ENCODE measurements around the gene CYYR1. TPM values are rescaled to one million over a fixed set of nuclear protein-coding genes. Genes with fewer than 3 reads are reported as not detected.

Gene CYYR1
- total RNA-seq, 1 donor from 2014 or later: 88.6 TPM

GRCh38 chr21:26433386-26433785 lies 139.7 kb downstream of the CYYR1 start:
- Mint-ChIP-seq H3K36me3 (ENCODE audit: low read depth, unreplicated experiment) (no peaks in the 10 kb centered on the region), H3K4me3 (ENCODE audit: unreplicated experiment) (no peak overlapping the region), H3K4me1 (ENCODE audit: unreplicated experiment) (no peaks in the 10 kb centered on the region), H3K27ac (ENCODE audit: unreplicated experiment) (no peak overlapping the region), H3K27me3 (ENCODE audit: unreplicated experiment) (no peaks in the 10 kb centered on the region), H3K9me3 (ENCODE audit: unreplicated experiment) (no peaks in the 10 kb centered on the region)
- DNase-seq (ENCODE audit: low spot score): no peak
- TF ChIP-seq CTCF (IDR thresholded peaks at IDR 0.05; ENCODE audit: unreplicated experiment): no peak

DNA sequence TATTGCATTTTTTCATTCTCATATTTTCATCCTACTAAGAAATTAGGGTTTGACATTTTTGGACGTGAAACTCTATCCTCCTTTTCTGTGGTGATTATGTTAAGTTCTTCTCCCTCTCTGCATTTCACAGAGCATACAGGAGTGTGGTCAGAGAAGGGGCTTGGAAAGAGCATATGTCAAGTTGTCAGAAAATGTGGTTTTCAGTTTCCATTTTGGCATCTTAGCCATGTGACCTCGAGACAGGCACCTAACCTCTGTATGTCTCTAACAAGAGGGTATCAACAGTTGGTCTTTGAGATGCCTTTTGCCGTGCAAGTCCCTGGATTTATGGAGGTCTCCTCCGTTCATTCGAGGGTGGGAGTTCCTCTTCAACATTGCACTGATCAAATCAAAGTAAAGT lies 140.7 kb downstream of the CYYR1 start:
- H3K36me3 Mint-ChIP-seq (ENCODE audit: low read depth, unreplicated experiment): no peaks in the 10 kb centered on the region
- no peak for TF ChIP-seq CTCF (IDR thresholded peaks at IDR 0.05; ENCODE audit: unreplicated experiment)
- no peaks in the 10 kb centered on the region for H3K9me3 Mint-ChIP-seq (ENCODE audit: unreplicated experiment)
- no peak for DNase-seq (ENCODE audit: low spot score)
- no peak overlapping the region for H3K4me3 Mint-ChIP-seq (ENCODE audit: unreplicated experiment)
- no peak overlapping the region for H3K27ac Mint-ChIP-seq (ENCODE audit: unreplicated experiment)
- H3K4me1 Mint-ChIP-seq (ENCODE audit: unreplicated experiment): no peaks in the 10 kb centered on the region
- no peaks in the 10 kb centered on the region for H3K27me3 Mint-ChIP-seq (ENCODE audit: unreplicated experiment)

DNA sequence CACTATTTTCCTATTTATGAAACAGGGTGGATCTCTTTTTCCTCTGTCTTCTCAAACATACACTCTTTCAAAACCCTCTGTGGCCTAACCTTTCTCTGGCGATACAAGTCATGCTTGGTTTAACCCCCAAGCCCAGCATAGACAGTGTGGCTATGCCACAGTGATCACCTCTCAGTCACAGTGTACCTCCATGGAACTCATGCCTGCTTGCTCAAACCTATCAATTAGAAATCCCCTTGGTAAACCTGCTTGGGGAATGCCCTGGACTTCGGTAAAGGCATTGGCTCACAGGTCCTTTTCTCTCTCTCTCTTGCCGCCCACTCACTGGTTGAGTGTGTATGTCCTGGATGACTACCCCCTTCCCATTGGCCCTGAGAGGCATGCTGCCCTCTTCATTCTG lies 147.5 kb downstream of the CYYR1 start:
- Mint-ChIP-seq H3K4me3 (ENCODE audit: unreplicated experiment) (no peak overlapping the region), H3K27ac (ENCODE audit: unreplicated experiment) (no peak overlapping the region)
- no peak for TF ChIP-seq CTCF (IDR thresholded peaks at IDR 0.05; ENCODE audit: unreplicated experiment)

DNA sequence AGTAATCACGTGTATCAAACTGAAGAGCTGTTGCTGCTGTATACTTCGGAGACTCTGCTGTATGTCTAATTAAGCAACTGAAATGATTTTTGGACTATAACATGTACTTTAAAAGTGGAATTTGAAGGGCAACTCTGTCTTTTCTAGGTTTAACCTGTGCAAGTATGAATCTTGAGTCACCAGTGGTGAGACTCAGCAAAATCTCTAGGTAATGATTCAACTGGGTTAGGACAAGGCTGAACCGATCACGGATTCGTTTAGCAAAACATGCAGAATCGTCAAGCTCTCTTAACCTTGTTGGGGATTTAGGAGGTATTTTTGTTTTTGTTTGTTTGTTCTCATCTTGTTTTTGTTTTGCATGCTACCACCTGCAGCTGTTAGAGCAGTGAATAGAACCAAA lies 149.6 kb downstream of the CYYR1 start:
- no peak for TF ChIP-seq CTCF (IDR thresholded peaks at IDR 0.05; ENCODE audit: unreplicated experiment)
- no peaks in the 10 kb centered on the region for H3K4me1 Mint-ChIP-seq (ENCODE audit: unreplicated experiment)
- no peak for DNase-seq (ENCODE audit: low spot score)
- H3K4me3 Mint-ChIP-seq (ENCODE audit: unreplicated experiment): no peak overlapping the region
- no peaks in the 10 kb centered on the region for H3K36me3 Mint-ChIP-seq (ENCODE audit: low read depth, unreplicated experiment)
- no peaks in the 10 kb centered on the region for H3K9me3 Mint-ChIP-seq (ENCODE audit: unreplicated experiment)
- peaks cover 1% of the 10 kb centered on the region for H3K27me3 Mint-ChIP-seq (ENCODE audit: unreplicated experiment)
- H3K27ac Mint-ChIP-seq (ENCODE audit: unreplicated experiment): no peak overlapping the region

More for the DNA sequence above, 147.5 kb downstream of the CYYR1 start:
- Mint-ChIP-seq H3K27me3 (ENCODE audit: unreplicated experiment) (no peaks in the 10 kb centered on the region), H3K4me1 (ENCODE audit: unreplicated experiment) (no peaks in the 10 kb centered on the region), H3K9me3 (ENCODE audit: unreplicated experiment) (no peaks in the 10 kb centered on the region), H3K36me3 (ENCODE audit: low read depth, unreplicated experiment) (no peaks in the 10 kb centered on the region)
- no peak for DNase-seq (ENCODE audit: low spot score)

DNA sequence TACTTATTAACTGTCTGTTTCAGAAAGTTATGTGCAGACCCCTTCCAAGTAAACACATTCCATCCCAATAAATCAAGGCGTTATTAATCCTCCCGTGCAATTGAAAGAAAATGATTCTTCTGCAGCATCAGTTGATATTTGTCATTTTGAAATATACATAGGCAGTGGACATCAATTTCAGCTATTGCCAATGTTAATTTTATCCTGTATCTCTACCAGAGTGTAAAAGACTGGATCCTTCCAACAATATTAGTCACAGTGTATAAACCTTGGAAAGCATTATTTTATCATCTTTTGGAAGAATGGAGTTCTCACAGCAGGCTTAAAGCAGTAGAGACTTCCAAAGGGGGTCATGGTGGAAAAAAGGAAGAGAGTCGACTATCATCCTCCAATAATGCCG lies 150.4 kb downstream of the CYYR1 start:
- Mint-ChIP-seq H3K36me3 (ENCODE audit: low read depth, unreplicated experiment) (no peaks in the 10 kb centered on the region), H3K4me1 (ENCODE audit: unreplicated experiment) (no peaks in the 10 kb centered on the region), H3K4me3 (ENCODE audit: unreplicated experiment) (no peak overlapping the region), H3K27ac (ENCODE audit: unreplicated experiment) (no peak overlapping the region), H3K9me3 (ENCODE audit: unreplicated experiment) (no peaks in the 10 kb centered on the region), H3K27me3 (ENCODE audit: unreplicated experiment) (peaks cover 1% of the 10 kb centered on the region)
- no peak for TF ChIP-seq CTCF (IDR thresholded peaks at IDR 0.05; ENCODE audit: unreplicated experiment)
- DNase-seq (ENCODE audit: low spot score): no peak

Measured in endothelial cell (in vitro differentiated cells).